Left cardiac atrium (tissue), 4 donors: ENCODE results near the gene EBF3. TPM values are rescaled to one million over a fixed set of nuclear protein-coding genes. Genes with fewer than 3 reads are reported as not detected.

ENCODE experiments used
- ATAC-seq, 2 donors: fragments of 200-7000 bp; cut with Tn5 transposase; one replicate each; pipeline ENCODE4 v1.9.1; 2020; ENCODE audit warnings: mild to moderate bottlenecking in 2 of 2, moderate library complexity in 2 of 2
- DNase-seq: peaks from one replicate; pipeline ENCODE4 v3.0.0-alpha.2; 2020
- intact Hi-C, 2 donors: fragments of 100-400 bp; cut with DNase I; formaldehyde crosslinking; loops; one replicate each; pipeline versions ENCODE4 v1.14.1 to v1.15.1; 2022 to 2023
- total RNA-seq, 2 donors: library from RNA; stranded (reverse); fragmentation: NEBNext Ultra II Directional; extraction: Animal tissue kit (Norgen Biotek cat#: 25700); gene quantifications; one replicate each; pipeline ENCODE4 v1.2.1, GENCODE V29; 2021
- donor health status: DM: no; HTN: yes; CAD: no.
- donor health status: DM: no; HTN: yes; CAD: no; lungs with severe emphysema.
- donor health status: DM: yes; HTN: yes; CAD: no.
- donor health status: Dilated cardiomyopathy.

EBF3 gene
- total RNA-seq, 2 donors from 2014 or later: 6.0 to 10.1 TPM

- intact Hi-C loops: loop anchor here (5.0 to 10.0 kb wide), 2 partner anchors 940 to 1708 kb away; no protein-coding TSS in a partner anchor
- DNase-seq (peak; percentile 37), ATAC-seq (peak; percentile 46 to 48)
These were observed 8.3 kb upstream of the EBF3 start for GRCh38 chr10:129972145-129972965.

DNA sequence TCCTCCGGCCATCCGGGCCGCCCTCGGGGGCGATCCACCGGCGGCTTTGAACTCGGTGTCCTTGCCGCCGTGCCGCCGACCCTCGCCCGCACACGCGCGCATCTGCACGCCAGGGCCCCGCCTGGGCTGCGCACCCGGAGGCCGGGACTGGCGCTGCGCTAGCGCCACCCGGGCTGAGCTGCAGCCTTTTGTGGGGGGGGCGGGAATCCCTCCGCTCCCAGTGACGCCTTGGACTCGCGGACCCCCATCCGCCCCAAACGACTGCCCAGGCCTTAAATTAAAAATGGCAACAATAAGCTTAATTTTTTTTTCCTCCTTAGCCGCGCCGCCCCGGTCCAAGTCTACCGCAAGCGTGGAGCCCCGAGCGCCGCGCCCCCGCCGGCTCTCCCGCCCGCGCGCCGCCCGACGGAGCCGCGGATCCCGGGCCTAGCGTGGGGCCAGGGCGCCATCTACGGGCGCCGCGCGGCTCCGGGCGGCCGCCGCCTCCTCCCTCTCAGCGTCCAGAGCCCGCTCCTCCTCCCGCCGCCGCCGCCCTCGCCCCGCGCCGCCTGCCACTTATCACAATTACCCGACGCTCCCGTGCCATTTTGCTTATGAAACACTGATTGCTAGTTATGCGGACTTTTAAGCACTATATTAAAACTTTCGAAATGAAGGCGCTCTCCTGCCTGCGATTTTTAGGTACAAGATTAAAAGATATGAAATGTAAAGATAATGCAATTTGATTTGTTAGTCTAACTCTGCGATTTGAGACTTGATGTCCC, 7.5 kb upstream of the EBF3 start:
- DNase-seq: peak; percentile 69
- intact Hi-C loops: loop anchor here (2.0 to 10.0 kb wide), 3 partner anchors 939 to 1707 kb away; no protein-coding TSS in a partner anchor
- ATAC-seq: peak; percentile 91 to 92

- no peak for ATAC-seq
- intact Hi-C loops: loop anchor here (2.0 to 10.0 kb wide), 3 partner anchors 938 to 1706 kb away; no protein-coding TSS in a partner anchor
- DNase-seq: no peak
These were observed 6.6 kb upstream of the EBF3 start for GRCh38 chr10:129970465-129971364.

GRCh38 chr10:129969911-129970464, 5.9 kb upstream of the EBF3 start:
- DNase-seq: no peak
- intact Hi-C loops: loop anchor here (2.0 to 10.0 kb wide), 3 partner anchors 938 to 1705 kb away; no protein-coding TSS in a partner anchor
- ATAC-seq: no peak

DNA sequence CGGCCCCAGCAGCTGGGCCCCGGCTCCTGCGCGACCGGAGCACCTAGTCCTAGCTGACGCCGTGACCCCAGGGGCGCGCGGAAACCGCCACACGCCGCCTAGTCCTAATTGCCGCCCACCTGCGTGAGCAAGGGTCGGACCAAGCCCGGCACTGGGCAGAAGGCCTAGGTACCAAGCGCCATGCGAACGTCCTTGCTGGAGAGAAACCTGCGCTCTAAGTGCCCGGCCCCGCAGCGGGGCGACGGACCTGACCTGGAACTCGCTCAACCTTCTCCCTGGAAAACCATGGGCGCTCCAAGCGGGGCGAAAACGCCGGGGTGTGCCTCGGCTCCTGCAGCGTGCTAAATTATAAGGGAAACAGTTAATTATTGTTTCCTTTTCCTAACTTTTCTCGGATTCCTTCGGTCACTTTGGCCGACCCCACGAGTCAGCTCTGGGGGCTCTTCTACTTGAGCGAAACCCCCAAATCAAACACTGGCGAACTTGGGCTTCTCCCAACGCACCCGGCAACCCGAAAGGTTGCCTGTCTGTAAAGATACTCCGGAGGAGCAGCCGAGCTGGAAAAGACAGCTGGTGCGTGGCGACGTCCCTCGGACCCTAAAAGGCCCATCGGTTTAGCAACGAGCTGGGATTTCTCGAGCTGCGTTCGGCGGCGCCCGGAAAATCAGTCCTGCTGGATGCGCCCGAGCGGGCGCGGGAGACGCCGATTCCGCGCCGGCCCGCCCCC, 5.3 kb upstream of the EBF3 start:
- ATAC-seq: no peak
- DNase-seq: no peak
- intact Hi-C loops: no loop called here

- intact Hi-C loops: no loop called here
- ATAC-seq: peak; percentile 19 to 37
- DNase-seq: no peak
These were observed 4.7 kb upstream of the EBF3 start for GRCh38 chr10:129968853-129969183.

DNA sequence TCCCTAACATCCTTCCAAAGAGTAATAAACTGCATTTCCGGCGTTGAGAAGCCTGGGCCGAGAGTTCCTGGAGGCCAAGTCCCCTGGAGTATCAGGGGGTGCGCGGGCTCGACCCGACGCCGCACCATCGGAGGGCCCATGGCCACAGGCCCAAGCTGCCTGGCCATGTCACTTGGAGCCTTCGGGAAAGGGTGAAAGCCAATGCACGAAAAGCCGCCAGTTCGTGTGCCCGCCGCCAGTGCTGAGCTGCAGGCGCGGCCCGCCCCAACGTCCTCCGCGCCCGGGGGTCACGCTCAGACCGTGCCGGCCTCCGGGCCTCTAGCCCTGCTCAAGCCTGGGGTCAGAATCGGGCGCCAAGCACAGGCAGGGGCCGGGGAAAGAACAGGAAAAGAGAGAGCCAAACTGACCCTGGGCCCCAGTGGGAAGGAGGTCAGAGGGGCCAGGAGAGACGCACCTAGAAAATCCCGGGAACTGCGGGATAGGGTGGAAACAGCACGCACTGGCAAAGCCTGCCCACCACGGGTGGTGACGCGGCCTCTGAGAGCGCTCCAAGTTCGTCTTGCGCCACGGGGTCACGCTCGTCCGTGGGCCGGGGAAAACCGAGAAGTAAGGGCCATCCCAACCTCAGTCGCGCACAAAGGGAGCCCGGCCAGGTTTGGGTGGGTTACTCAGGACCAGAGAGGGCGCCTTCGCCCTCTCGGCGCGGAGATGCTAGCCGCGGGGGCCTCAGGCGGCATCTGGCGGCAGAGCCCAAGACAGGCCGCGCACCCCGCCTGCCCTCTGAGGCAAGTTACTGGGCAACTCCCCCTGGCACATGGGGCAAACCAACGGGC, 4.2 kb upstream of the EBF3 start:
- DNase-seq (no peak), ATAC-seq (no peak)
- intact Hi-C loops: no loop called here

DNA sequence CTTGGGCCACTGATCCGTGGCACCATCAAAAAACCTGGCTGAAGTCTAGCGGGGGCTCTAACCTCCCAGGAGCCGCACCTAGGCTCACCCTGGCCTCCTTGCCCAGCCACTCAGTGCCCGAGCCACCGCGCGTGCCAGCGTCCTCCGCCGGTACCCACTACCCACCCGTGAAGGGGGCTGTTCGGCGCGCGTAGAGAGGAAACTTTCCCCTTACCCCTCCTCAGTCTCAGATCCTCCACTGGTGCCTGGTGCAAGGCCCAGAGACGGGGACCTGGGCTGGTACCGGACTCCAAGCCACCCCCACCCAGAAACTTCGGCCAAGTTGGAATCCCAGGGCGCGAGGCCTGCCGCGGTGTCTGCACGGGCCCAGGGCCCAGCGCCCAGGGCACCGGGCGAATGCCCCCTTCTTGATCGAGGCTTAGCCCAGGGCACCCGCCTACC, 3.5 kb upstream of the EBF3 start:
- intact Hi-C loops: no loop called here
- ATAC-seq: no peak
- DNase-seq: no peak

DNA sequence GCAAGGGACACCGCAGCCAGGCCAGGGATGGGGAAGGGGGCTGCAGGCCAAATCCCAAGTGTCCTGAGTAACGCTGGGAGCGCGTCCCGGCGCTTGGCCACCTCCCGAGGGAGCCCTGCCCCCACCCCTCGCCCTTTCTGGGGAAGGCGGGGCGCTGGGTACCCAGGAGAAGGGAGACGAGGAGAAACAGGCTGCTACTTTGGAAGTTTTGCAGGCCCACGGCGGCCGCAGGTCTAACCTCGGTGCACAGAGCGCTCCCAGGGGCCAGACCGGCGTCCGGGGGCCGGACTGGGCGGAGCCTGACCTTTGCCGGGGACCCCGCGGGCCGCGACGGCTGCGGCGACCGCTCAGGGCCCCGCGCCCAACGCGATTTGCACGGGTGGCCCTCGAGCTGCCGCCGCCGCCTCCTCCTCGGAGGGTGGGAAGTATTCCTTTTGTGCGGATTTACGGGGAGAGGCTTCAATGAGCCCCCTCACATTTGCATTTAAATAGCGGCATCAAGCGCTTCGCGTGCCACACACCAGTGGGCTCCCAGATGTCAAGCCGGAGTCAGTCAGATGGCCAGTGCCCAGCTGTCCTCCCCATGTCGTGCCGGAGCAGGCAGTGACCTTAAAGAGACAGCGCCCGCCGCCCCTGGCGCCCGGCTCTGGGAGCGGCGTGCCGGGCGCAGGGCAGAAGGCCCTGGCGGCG, 3.0 kb upstream of the EBF3 start:
- ATAC-seq (no peak), DNase-seq (no peak)
- intact Hi-C loops: no loop called here

GRCh38 chr10:129966370-129966888, 2.4 kb upstream of the EBF3 start:
- intact Hi-C loops: no loop called here
- DNase-seq (no peak), ATAC-seq (no peak)

DNA sequence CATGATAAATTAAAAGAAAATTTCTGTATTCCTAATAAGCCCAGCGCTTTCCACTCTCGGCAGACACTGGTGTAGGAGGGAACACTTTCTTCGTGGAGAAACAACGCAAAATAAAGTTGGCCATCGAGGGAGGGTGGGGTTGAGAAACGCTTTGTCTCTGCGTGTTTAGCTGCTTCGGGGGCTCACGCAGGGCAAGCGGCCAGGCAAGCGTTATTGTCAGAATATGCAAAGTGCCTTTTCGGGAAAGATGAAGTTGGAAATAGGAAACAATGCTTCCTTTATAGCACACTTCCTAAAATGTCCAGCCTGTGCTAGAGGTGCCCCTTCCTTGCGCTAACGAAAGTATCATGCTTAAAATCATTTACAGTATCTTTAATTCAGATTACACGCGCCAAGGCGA, 1.9 kb upstream of the EBF3 start:
- intact Hi-C loops: no loop called here
- no peak for DNase-seq
- ATAC-seq: no peak

- no peak for ATAC-seq
- intact Hi-C loops: no loop called here
- no peak for DNase-seq
These were observed 1.3 kb upstream of the EBF3 start for GRCh38 chr10:129965425-129965808.

DNA sequence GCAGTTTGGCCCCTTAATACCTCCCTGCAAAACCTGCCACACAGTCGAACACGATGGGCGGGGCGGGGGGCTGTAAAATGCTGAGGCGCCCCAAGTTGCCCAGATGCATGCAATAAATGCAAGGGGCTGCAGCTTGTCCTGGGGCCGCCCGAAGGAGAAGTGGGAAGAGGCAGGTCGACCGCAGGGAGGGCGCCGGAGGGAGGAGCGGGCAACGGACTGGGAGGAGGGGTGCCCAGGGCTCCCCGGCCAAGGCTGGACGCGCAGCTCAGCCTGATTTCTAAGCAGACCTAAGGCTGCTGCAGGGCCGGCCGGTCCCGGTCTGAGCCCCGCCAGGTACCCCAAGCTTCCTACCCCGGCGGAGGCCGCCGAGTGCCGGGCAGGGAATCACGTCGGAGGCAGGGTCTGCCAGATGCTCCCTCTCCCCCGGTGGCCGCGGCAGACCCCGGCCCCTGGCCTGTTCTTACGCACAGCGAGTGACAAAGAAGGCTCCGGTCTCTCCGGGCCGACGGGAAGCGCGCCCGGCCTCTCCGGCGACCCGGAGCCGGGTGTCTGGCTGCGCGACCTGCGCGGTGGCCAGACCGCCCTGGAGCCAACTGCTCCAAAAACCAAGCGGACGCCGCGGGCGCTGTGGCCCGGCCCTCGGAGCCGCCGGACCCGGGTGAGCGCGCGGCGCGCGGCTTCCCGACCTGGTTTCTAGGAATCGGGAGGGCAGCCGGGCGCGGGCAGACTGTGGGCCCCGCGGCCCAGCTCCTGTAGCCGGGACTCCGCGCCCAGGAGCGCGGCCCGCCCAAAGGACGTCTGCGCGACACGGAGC, 744 bp upstream of the EBF3 start:
- ATAC-seq (peak; percentile 7 to 16), DNase-seq (no peak)
- intact Hi-C loops: loop anchor here in 1 of 2 donors (5.0 kb wide), 1 partner anchor 73 kb away; no protein-coding TSS in a partner anchor

DNA sequence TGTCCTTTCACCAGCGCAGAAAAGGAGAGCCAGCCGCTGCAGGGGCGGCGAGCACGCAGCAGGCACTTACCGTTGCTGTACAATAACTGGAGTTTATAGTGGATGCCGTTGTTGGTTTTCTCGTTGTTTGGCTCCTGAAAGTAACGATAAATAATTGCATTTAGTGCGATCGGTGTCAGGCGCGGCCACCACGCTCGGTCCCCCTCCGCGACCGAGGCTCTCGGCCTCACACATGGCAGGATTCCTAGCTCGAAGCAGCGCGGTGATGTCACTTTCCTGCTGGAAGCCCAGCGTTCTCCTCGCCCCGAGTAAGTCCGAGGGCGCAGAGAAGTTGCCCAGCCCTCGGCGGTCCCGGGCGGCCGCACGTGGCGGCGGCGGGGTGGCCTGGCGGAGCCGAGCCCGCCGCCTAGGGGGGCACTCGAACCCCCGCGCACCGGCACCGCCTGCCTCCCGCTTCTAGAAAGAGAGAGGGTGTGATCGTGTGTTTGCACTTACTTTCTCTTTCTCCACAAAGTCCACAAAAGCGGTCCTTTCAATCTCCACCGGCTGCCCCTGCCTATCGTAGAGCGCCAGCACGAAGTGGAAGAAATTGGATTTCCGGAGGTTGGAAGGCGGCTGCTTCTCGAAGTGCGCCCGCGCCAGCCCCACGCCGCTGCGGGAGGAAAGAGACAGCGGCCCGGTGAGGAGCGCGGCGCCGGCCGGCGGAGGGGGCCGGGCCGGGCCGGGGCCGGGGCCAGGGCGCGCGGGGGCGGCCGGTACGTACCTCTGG, 1.0 kb downstream of the EBF3 start:
- DNase-seq (no peak), ATAC-seq (peak; percentile 7 to 12)
- intact Hi-C loops: loop anchor here in 1 of 2 donors (5.0 kb wide), 1 partner anchor 71 kb away; no protein-coding TSS in a partner anchor
